Measurements from ENCODE around the gene ACMSD. TPM values are rescaled to one million over a fixed set of nuclear protein-coding genes. Genes with fewer than 3 reads are reported as not detected.

ACMSD gene
- total RNA-seq, 1 experiment from 2014 or later = not detected

- Mint-ChIP-seq H3K27ac (ENCODE audit: unreplicated experiment) (no peak overlapping the region), H3K4me3 (ENCODE audit: low read depth, unreplicated experiment) (no peak overlapping the region), H3K36me3 (ENCODE audit: insufficient read depth, unreplicated experiment) (no peaks in the 10 kb centered on the region), H3K4me1 (ENCODE audit: low read depth, unreplicated experiment) (no peaks in the 10 kb centered on the region), H3K27me3 (ENCODE audit: unreplicated experiment) (no peaks in the 10 kb centered on the region), H3K9me3 (ENCODE audit: low read depth, unreplicated experiment) (peaks cover 6% of the 10 kb centered on the region)
- no peak for DNase-seq
- CTCF ChIA-PET = interaction anchor here (1.2 kb wide), 1 partner anchor 37 kb away, joined by 3 read pairs; the partner anchor contains the start of gene ACMSD
- no peak for TF ChIP-seq CTCF (IDR thresholded peaks at IDR 0.05; ENCODE audit: unreplicated experiment)
- intact Hi-C loops (cut with micrococcal nuclease; ENCODE audit: unreplicated experiment) = no loop called here
- no TSS peak for BruUV-seq (replicated peaks)
These were observed 36.9 kb downstream of the ACMSD start for GRCh38 chr2:134875309-134875708.

DNA sequence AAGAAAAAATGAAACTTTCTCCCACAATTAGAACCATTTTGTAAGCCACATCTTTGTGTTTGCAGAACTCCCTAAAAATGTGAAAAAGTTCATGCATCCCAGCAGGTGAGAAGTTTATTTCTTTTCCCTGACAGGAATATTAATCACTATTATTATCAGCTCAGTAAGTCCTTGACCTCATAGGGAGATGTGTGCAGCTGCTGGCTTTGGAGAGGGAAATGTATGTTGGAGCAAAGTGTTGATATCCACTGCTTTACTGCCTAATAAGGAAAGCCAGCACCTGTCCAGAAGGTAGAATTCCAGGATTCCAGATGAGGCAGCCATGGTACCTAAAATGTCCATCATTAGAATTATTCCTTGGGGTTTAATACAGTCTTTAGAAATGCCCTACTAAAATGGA is 44.4 kb downstream of the ACMSD start:
- Mint-ChIP-seq H3K4me3 (ENCODE audit: low read depth, unreplicated experiment) (no peak overlapping the region), H3K9me3 (ENCODE audit: low read depth, unreplicated experiment) (peaks cover 7% of the 10 kb centered on the region), H3K27me3 (ENCODE audit: unreplicated experiment) (no peaks in the 10 kb centered on the region), H3K27ac (ENCODE audit: unreplicated experiment) (no peak overlapping the region), H3K4me1 (ENCODE audit: low read depth, unreplicated experiment) (no peaks in the 10 kb centered on the region), H3K36me3 (ENCODE audit: insufficient read depth, unreplicated experiment) (no peaks in the 10 kb centered on the region)
- CTCF ChIA-PET = no interaction called here
- DNase-seq = no peak
- TF ChIP-seq CTCF (IDR thresholded peaks at IDR 0.05; ENCODE audit: unreplicated experiment) = no peak
- no TSS peak for BruUV-seq (replicated peaks)
- intact Hi-C loops (cut with micrococcal nuclease; ENCODE audit: unreplicated experiment) = no loop called here

GRCh38 chr2:134883552-134884293 is 45.3 kb downstream of the ACMSD start:
- BruUV-seq (replicated peaks) = no TSS peak
- no peak for TF ChIP-seq CTCF (IDR thresholded peaks at IDR 0.05; ENCODE audit: unreplicated experiment)
- DNase-seq = no peak
- H3K27ac Mint-ChIP-seq (ENCODE audit: unreplicated experiment) = no peak overlapping the region
- no peaks in the 10 kb centered on the region for H3K27me3 Mint-ChIP-seq (ENCODE audit: unreplicated experiment)
- H3K36me3 Mint-ChIP-seq (ENCODE audit: insufficient read depth, unreplicated experiment) = no peaks in the 10 kb centered on the region
- CTCF ChIA-PET = no interaction called here
- intact Hi-C loops (cut with micrococcal nuclease; ENCODE audit: unreplicated experiment) = no loop called here
- H3K9me3 Mint-ChIP-seq (ENCODE audit: low read depth, unreplicated experiment) = peaks cover 7% of the 10 kb centered on the region
- H3K4me3 Mint-ChIP-seq (ENCODE audit: low read depth, unreplicated experiment) = no peak overlapping the region
- no peaks in the 10 kb centered on the region for H3K4me1 Mint-ChIP-seq (ENCODE audit: low read depth, unreplicated experiment)

- Mint-ChIP-seq H3K36me3 (ENCODE audit: insufficient read depth, unreplicated experiment) (no peaks in the 10 kb centered on the region), H3K4me3 (ENCODE audit: low read depth, unreplicated experiment) (no peak overlapping the region), H3K27ac (ENCODE audit: unreplicated experiment) (no peak overlapping the region), H3K9me3 (ENCODE audit: low read depth, unreplicated experiment) (peaks cover 7% of the 10 kb centered on the region), H3K4me1 (ENCODE audit: low read depth, unreplicated experiment) (no peaks in the 10 kb centered on the region), H3K27me3 (ENCODE audit: unreplicated experiment) (no peaks in the 10 kb centered on the region)
- DNase-seq = no peak
- no peak for TF ChIP-seq CTCF (IDR thresholded peaks at IDR 0.05; ENCODE audit: unreplicated experiment)
- intact Hi-C loops (cut with micrococcal nuclease; ENCODE audit: unreplicated experiment) = no loop called here
- CTCF ChIA-PET = no interaction called here
- BruUV-seq (replicated peaks) = no TSS peak
These were observed 46.0 kb downstream of the ACMSD start for GRCh38 chr2:134884435-134884834.

Data from Calu3 (cell line).